Esophagus muscularis mucosa (tissue), 3 donors: ENCODE results near the gene EID2.

Experiments used
- CTCF ChIP-seq, 3 experiments: fragments of 200-600 bp in 2 of 3; fragments of 450-650 bp in 1 of 3; sonication (generic) in 2 of 3; IDR thresholded peaks; one replicate each; pipeline ENCODE4 v1.5.1; 2017 to 2019; ENCODE audit warnings: antibody characterized with exemption in 3 of 3, mild to moderate bottlenecking in 2 of 3, moderate library complexity in 1 of 3
- POLR2A ChIP-seq: fragments of 450-650 bp; IDR thresholded peaks from one replicate; pipeline ENCODE4 v1.6.1; 2017; ENCODE audit warnings: antibody characterized with exemption, moderate library complexity, mild to moderate bottlenecking, low read depth

- TF ChIP-seq CTCF (IDR thresholded peaks at IDR 0.05), result no peak
- TF ChIP-seq POLR2A, result no peak
Measured at GRCh38 chr19:39498798-39499642, 40.9 kb downstream of the EID2 start, which contains the start of gene DLL3.
